BLaER1 treated with 17β-estradiol and CSF1 and Interleukin-3, amounts not matched to agents 10 nM and 100 nM (cell line): ENCODE measurements around the gene DUSP22.

ENCODE experiments used
- H3K27ac ChIP-seq, 11 experiments: shearing (Covaris generic); formaldehyde crosslinking; 2 replicates each; pipeline ENCODE4 v1.8.1; 2022
- H3K27me3 ChIP-seq, 11 experiments: shearing (Covaris generic); formaldehyde crosslinking; 2 replicates each; pipeline ENCODE4 v1.8.1; 2022
- H3K36me3 ChIP-seq, 11 experiments: shearing (Covaris generic); formaldehyde crosslinking; 2 replicates each; pipeline ENCODE4 v1.8.1; 2022
- H3K4me1 ChIP-seq, 10 experiments: shearing (Covaris generic); formaldehyde crosslinking; 2 replicates each; pipeline ENCODE4 v1.8.1; 2022
- H3K4me2 ChIP-seq, 11 experiments: shearing (Covaris generic); formaldehyde crosslinking; 2 replicates each; pipeline ENCODE4 v1.8.1; 2022
- H3K4me3 ChIP-seq, 10 experiments: shearing (Covaris generic); formaldehyde crosslinking; 2 replicates each; pipeline ENCODE4 v1.8.1; 2022
- H3K9ac ChIP-seq, 11 experiments: shearing (Covaris generic); formaldehyde crosslinking; 2 replicates each; pipeline ENCODE4 v1.8.1; 2022
- H3K9me3 ChIP-seq, 11 experiments: shearing (Covaris generic); formaldehyde crosslinking; replicated peaks in 1 of 11; 2 replicates each; pipeline ENCODE4 v1.8.1; 2022
- H4K20me1 ChIP-seq, 11 experiments: shearing (Covaris generic); formaldehyde crosslinking; 2 replicates each; pipeline ENCODE4 v1.8.1; 2022
- Cebpa-rat ChIP-seq, 11 experiments: shearing (Covaris generic); IDR thresholded peaks; 2 replicates each; pipeline ENCODE4 v1.8.1; 2022

DUSP22 gene

DNA sequence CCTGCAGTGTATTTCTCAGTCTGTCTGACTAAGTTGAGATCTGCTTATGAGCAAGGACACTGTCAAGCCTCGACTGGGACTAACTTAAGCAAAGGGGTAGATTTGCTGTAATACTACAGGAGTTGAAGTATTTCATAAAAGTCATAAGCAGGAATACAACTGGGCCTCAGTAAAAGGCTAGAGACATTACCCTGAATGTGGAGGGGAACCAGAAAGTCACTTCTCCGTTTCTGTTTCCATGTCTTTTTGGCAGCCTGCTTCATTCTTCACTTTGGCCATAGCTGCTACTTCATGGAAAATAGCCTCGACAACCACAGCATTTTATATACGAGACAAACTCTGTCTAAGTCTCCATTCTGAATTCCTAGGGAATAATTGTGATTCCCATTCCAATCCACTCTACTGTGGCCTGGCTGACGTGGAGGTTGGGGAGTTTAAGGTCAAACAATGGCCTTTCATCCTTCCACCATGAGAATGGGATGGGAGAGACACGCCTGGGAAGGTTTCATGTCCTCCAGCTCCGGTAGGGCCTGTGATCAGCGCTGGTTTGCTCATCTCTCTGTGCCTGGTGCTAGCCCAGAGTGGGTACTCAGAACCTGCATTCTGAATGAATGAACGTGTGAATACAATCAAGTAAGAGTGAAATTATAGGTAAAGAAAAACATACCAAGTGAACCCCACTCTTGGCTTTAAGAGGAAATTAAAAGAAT is 37.1 kb upstream of the DUSP22 start:
- peaks cover 75 to 98% (median 85%) of the 10 kb centered on the region in 10 experiments for H3K4me1 ChIP-seq
- no peak for TF ChIP-seq Cebpa-rat (IDR thresholded peaks at IDR 0.05)
- 0 out of 22 replicates have a peak overlapping the region, but pooled peaks of 1 of the 11 experiments have one; percentile 46 for H3K9ac ChIP-seq
- peak overlapping the region in 9 of 11 experiments; percentile 62 to 89 (median 74); a peak in 19 of 22 replicates for H3K27ac ChIP-seq
- H3K36me3 ChIP-seq = no peaks in the 10 kb centered on the region
- peaks cover 0 to 8% (median 6%) of the 10 kb centered on the region in 11 experiments; a peak in 13 of 22 replicates for H3K9me3 ChIP-seq
- H3K4me3 ChIP-seq = no peak overlapping the region
- no peaks in the 10 kb centered on the region for H4K20me1 ChIP-seq
- peak overlapping the region; percentile 77 to 96 (median 85); a peak in 21 of 22 replicates for H3K4me2 ChIP-seq
- no peaks in the 10 kb centered on the region for H3K27me3 ChIP-seq

DNA sequence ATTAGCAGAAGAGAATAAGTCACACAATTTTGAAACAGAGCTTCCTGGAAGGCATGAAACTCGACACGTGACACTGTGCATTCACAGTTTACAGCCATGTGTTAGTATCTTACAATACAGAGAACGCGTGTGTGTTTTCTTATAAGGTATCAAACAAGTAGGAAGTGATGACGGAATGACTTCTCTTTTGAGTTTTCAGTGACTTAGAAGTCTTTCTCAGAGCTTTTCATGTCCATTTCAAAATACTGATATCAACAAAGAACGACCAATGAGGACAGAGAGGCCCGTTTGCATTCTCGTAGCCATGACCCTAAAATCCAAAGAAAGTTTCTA is 36.6 kb upstream of the DUSP22 start:
- H3K9ac ChIP-seq = peak overlapping the region in 4 of 11 experiments; percentile 41 to 72 (median 50); a peak in 3 of 22 replicates
- peaks cover 0 to 8% (median 6%) of the 10 kb centered on the region in 11 experiments; a peak in 13 of 22 replicates for H3K9me3 ChIP-seq
- H3K4me3 ChIP-seq = no peak overlapping the region
- H3K27ac ChIP-seq = peak overlapping the region in 10 of 11 experiments; percentile 61 to 89 (median 73); a peak in 19 of 22 replicates
- TF ChIP-seq Cebpa-rat (IDR thresholded peaks at IDR 0.05) = no peak
- peak overlapping the region; percentile 77 to 96 (median 85) for H3K4me2 ChIP-seq
- H3K4me1 ChIP-seq = peaks cover 78 to 100% (median 89%) of the 10 kb centered on the region in 10 experiments
- no peaks in the 10 kb centered on the region for H3K27me3 ChIP-seq
- no peaks in the 10 kb centered on the region for H4K20me1 ChIP-seq
- H3K36me3 ChIP-seq = no peaks in the 10 kb centered on the region

DNA sequence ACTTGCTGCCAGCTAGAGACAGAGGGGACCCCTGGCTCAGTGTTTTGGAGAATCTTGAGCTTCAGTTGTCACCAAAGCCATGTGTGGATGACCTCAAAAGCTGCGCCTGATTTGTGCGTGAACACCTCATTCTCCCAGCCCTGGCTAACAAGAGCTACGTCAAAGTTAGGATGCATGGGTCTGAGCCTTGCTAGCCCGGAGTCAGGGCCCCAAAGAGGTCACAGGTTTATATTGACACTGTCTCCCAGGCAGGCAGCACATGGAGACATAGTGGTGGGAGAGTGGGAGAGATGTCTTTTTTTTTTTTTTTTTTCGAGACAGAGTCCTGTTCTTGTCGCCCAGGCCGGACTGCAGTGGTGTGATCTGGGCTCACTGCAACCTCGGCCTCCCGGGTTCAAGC is 36.1 kb upstream of the DUSP22 start:
- H3K9me3 ChIP-seq = peaks cover 0 to 8% (median 6%) of the 10 kb centered on the region in 11 experiments; a peak in 13 of 22 replicates
- peaks cover 78 to 95% (median 87%) of the 10 kb centered on the region in 10 experiments for H3K4me1 ChIP-seq
- H3K27me3 ChIP-seq = no peaks in the 10 kb centered on the region
- peak overlapping the region in 10 of 11 experiments; percentile 61 to 89 (median 73); a peak in 21 of 22 replicates for H3K27ac ChIP-seq
- no peaks in the 10 kb centered on the region for H3K36me3 ChIP-seq
- H3K4me3 ChIP-seq = no peak overlapping the region
- peak overlapping the region; percentile 77 to 96 (median 85) for H3K4me2 ChIP-seq
- no peaks in the 10 kb centered on the region for H4K20me1 ChIP-seq
- H3K9ac ChIP-seq = peak overlapping the region in 5 of 11 experiments; percentile 41 to 72 (median 55); a peak in 8 of 22 replicates
- no peak for TF ChIP-seq Cebpa-rat (IDR thresholded peaks at IDR 0.05)

DNA sequence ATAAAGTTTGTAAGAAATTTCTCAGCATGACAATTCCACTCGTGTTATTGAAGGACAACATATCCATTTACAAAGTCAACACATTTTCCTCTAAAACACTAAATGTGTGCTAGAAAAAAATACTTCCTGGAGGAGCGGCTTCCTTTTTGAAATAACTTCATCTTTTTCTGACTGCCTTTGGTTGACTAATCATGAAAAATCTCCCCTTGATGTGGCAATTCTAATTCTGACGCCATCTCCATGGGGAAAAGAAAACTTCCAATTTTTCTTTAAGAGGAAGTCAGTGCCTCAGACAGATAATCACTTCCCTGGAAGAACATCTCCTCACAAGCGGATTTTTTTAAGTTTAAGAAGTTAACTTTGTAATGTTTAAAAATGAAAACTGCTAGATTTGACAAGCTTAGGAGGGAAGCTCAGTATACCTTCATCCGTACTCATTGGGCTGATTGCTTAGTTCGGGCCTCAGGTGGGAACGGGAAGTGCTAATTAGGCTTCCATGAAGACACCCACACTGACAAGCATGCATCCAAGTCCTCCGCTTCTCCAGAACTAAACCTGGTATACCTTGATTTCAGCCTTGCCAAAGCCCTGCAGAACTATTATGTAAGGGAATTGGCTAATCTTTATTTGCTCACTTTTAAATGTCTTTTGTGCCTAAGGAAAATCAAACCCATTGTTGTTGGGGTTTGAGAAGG is 35.1 kb upstream of the DUSP22 start:
- Histone ChIP-seq H3K4me2 (peak overlapping the region; percentile 80 to 96 (median 88)), H3K4me3 (peak overlapping the region; percentile 25 to 47 (median 38); a peak in 17 of 20 replicates), H3K4me1 (peaks cover 74 to 85% (median 81%) of the 10 kb centered on the region in 10 experiments), H3K9ac (peak overlapping the region; percentile 9 to 75 (median 56); a peak in 21 of 22 replicates), H3K27me3 (no peaks in the 10 kb centered on the region), H3K9me3 (peaks cover 0 to 8% (median 6%) of the 10 kb centered on the region in 11 experiments; a peak in 13 of 22 replicates), H3K36me3 (no peaks in the 10 kb centered on the region), H4K20me1 (no peaks in the 10 kb centered on the region), H3K27ac (peak overlapping the region; percentile 15 to 89 (median 72); a peak in 21 of 22 replicates)
- TF ChIP-seq Cebpa-rat (IDR thresholded peaks at IDR 0.05) = peak in 8 of 11 experiments; percentile 30 to 86 (median 55); a peak in 11 of 22 replicates

DNA sequence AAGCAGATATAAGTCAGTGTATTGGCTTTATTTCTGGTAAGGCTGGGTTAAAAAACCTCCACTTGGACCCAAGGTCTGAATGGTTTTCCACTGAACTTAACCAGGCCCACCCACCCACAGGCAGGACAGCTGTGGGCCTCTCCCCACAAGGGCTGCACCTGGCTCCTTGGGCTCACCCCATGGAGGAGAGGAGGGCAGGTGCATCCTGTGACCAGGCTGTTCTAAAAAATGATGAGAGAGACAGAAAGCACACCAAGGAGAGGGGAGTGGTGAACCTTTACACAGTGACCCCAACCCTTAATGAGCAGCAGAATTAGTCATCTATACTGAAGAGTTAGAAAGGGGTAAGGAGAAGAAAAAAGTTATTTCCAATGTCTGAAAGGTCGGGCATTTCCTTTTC is 34.5 kb upstream of the DUSP22 start:
- H3K36me3 ChIP-seq = no peaks in the 10 kb centered on the region
- TF ChIP-seq Cebpa-rat (IDR thresholded peaks at IDR 0.05) = no peak
- H3K4me3 ChIP-seq = peak overlapping the region in 9 of 10 experiments; percentile 25 to 47 (median 38); a peak in 12 of 20 replicates
- H3K9ac ChIP-seq = peak overlapping the region; percentile 9 to 75 (median 56); a peak in 16 of 22 replicates
- no peaks in the 10 kb centered on the region for H3K27me3 ChIP-seq
- H3K27ac ChIP-seq = peak overlapping the region; percentile 15 to 89 (median 72); a peak in 21 of 22 replicates
- peaks cover 72 to 80% (median 76%) of the 10 kb centered on the region in 10 experiments for H3K4me1 ChIP-seq
- peak overlapping the region; percentile 80 to 96 (median 88) for H3K4me2 ChIP-seq
- no peaks in the 10 kb centered on the region for H4K20me1 ChIP-seq
- peaks cover 0 to 8% (median 6%) of the 10 kb centered on the region in 11 experiments; a peak in 13 of 22 replicates for H3K9me3 ChIP-seq

DNA sequence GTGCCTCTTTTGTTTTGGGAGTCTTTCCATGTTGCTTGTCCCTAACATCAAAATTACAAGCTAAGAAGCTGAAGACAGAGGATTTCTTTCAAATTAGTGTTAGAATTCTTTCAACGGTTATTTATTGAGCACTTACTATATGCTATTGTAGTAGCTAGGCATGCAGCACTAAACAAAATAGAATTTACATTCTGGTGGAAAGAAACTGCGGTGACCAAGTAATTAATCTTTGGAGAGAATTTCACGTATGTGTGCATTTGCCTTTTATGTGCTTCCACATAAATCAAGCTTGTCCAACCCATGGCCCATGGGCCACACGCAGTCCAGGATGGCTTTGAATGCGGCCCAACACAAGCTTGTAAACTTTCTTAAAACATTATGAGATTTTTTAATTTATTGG is 33.0 kb upstream of the DUSP22 start:
- no peak for TF ChIP-seq Cebpa-rat (IDR thresholded peaks at IDR 0.05)
- Histone ChIP-seq H3K36me3 (no peaks in the 10 kb centered on the region), H3K9ac (no peak overlapping the region), H3K27ac (peak overlapping the region in 6 of 11 experiments; percentile 9 to 86 (median 78); a peak in 8 of 22 replicates), H4K20me1 (no peaks in the 10 kb centered on the region), H3K4me1 (peaks cover 57 to 67% (median 61%) of the 10 kb centered on the region in 10 experiments), H3K9me3 (peaks cover 0 to 8% (median 6%) of the 10 kb centered on the region in 11 experiments; a peak in 13 of 22 replicates), H3K4me2 (peak overlapping the region in 10 of 11 experiments; percentile 14 to 58 (median 44); a peak in 16 of 22 replicates), H3K4me3 (no peak overlapping the region), H3K27me3 (no peaks in the 10 kb centered on the region)

DNA sequence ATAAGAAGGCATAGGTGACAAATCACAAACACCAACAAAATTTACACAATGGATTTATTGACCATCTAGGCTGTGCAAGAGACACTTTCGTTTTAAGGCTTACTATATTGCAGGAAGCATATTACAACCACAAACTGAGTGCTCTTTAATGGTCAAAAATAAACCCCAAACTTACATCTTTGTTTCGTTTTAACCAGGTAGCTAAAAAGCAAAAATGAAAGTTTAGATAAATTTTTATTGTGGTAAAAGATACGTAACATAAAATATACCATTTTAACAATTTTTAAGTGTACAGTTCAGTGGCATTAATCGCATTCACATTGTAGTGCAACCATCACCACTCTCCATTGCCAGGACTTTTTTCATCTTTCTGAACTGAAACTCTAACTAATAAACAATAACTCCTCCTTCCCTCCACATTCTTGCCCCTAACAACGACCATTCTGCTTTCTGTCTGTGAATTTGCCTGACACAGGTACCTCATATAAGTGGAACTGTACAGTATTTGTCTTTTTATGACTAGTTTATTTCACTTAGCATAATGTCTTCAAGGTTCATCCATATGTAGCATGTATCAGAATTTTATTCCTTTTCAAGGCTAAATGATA is 32.3 kb upstream of the DUSP22 start:
- Histone ChIP-seq H3K36me3 (no peaks in the 10 kb centered on the region), H3K4me3 (no peak overlapping the region), H3K9me3 (peaks cover 0 to 8% (median 6%) of the 10 kb centered on the region in 11 experiments; a peak in 13 of 22 replicates), H3K27ac (peak overlapping the region in 2 of 11 experiments; percentile 4 to 83; a peak in 3 of 22 replicates), H4K20me1 (no peaks in the 10 kb centered on the region), H3K27me3 (no peaks in the 10 kb centered on the region), H3K4me2 (peak overlapping the region; percentile 11 to 58 (median 43); a peak in 21 of 22 replicates), H3K4me1 (peaks cover 50 to 60% (median 54%) of the 10 kb centered on the region in 10 experiments), H3K9ac (no peak overlapping the region)
- TF ChIP-seq Cebpa-rat (IDR thresholded peaks at IDR 0.05) = no peak

DNA sequence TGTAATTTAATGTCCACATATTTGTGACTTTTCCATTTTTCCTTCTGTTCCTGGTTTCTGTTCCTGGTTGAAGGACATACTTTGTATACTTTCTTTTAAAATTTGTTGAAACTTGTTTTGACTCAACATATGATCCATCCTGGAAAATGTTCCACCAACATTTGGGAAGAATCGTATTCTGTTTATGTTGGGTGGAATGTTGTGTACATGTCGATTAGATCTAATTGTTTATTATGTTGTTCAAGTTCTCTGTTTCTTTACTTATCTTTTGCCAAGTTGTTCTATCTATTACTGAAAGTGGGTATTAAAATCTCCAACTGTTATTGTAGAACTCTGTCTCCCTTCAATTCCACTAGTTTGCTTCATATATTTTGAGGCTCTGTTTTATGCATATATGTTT is 27.7 kb upstream of the DUSP22 start:
- no peak for TF ChIP-seq Cebpa-rat (IDR thresholded peaks at IDR 0.05)
- no peak overlapping the region for H3K9ac ChIP-seq
- H3K4me1 ChIP-seq = peaks cover 9 to 23% (median 10%) of the 10 kb centered on the region in 10 experiments; a peak in 19 of 20 replicates
- H3K27ac ChIP-seq = no peak overlapping the region
- H3K9me3 ChIP-seq = 0 out of 22 replicates have a peak, but pooled peaks cover 0 to 2% (median 0%) of the 10 kb centered on the region in 11 experiments
- no peak overlapping the region for H3K4me3 ChIP-seq
- H3K4me2 ChIP-seq = no peak overlapping the region
- no peaks in the 10 kb centered on the region for H3K27me3 ChIP-seq
- H3K36me3 ChIP-seq = no peaks in the 10 kb centered on the region
- no peaks in the 10 kb centered on the region for H4K20me1 ChIP-seq
